ENCODE results near the gene TET3. TPM values are rescaled to one million over a fixed set of nuclear protein-coding genes. Genes with fewer than 3 reads are reported as not detected.

TET3 gene
- total RNA-seq, 1 experiment from 2014 or later, result 23.3 TPM

- Mint-ChIP-seq H3K27me3 (ENCODE audit: unreplicated experiment) (no peaks in the 10 kb centered on the region), H3K9me3 (ENCODE audit: low read depth, unreplicated experiment) (peaks cover 6% of the 10 kb centered on the region), H3K36me3 (ENCODE audit: insufficient read depth, unreplicated experiment) (peaks cover 61% of the 10 kb centered on the region), H3K27ac (ENCODE audit: unreplicated experiment) (no peak overlapping the region), H3K4me1 (ENCODE audit: low read depth, unreplicated experiment) (peaks cover 61% of the 10 kb centered on the region), H3K4me3 (ENCODE audit: low read depth, unreplicated experiment) (no peak overlapping the region)
- intact Hi-C loops (cut with micrococcal nuclease; ENCODE audit: unreplicated experiment), result no loop called here
- CTCF ChIA-PET, result no interaction called here
- BruUV-seq (replicated peaks), result no TSS peak
- DNase-seq, result no peak
- TF ChIP-seq, protein P1, sequence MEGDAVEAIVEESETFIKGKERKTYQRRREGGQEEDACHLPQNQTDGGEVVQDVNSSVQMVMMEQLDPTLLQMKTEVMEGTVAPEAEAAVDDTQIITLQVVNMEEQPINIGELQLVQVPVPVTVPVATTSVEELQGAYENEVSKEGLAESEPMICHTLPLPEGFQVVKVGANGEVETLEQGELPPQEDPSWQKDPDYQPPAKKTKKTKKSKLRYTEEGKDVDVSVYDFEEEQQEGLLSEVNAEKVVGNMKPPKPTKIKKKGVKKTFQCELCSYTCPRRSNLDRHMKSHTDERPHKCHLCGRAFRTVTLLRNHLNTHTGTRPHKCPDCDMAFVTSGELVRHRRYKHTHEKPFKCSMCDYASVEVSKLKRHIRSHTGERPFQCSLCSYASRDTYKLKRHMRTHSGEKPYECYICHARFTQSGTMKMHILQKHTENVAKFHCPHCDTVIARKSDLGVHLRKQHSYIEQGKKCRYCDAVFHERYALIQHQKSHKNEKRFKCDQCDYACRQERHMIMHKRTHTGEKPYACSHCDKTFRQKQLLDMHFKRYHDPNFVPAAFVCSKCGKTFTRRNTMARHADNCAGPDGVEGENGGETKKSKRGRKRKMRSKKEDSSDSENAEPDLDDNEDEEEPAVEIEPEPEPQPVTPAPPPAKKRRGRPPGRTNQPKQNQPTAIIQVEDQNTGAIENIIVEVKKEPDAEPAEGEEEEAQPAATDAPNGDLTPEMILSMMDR (IDR thresholded peaks at IDR 0.05; ENCODE audit: unreplicated experiment), result no peak
Observed at GRCh38 chr2:73990531-73990930, 5.8 kb downstream of the TET3 start.

DNA sequence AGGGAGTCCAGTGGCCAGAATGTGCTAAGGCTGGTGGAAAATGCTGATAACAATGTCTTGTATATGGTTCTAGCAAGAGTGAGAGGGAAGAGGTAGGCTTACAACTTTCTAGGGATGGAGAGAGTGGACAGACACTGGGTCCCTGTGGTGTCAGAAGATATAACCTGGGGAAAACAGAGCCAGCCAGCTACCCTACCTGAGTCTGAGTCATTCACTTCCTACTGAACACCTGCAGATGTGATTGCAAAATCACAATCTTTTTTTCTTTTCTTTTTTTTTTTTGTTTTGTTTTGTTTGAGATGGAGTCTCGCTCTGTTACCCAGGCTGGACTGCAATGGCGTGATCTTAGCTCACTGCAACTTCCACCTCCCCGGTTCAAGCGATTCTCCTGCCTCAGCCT, 7.3 kb downstream of the TET3 start:
- H3K27me3 Mint-ChIP-seq (ENCODE audit: unreplicated experiment), result no peaks in the 10 kb centered on the region
- intact Hi-C loops (cut with micrococcal nuclease; ENCODE audit: unreplicated experiment), result no loop called here
- no peak overlapping the region for H3K27ac Mint-ChIP-seq (ENCODE audit: unreplicated experiment)
- DNase-seq, result no peak
- CTCF ChIA-PET, result interaction anchor here (0.7 kb wide), 1 partner anchor 145 kb away, joined by 4 read pairs; no protein-coding TSS in a partner anchor
- H3K9me3 Mint-ChIP-seq (ENCODE audit: low read depth, unreplicated experiment), result peaks cover 6% of the 10 kb centered on the region
- no peak overlapping the region for H3K4me3 Mint-ChIP-seq (ENCODE audit: low read depth, unreplicated experiment)
- peaks cover 52% of the 10 kb centered on the region for H3K4me1 Mint-ChIP-seq (ENCODE audit: low read depth, unreplicated experiment)
- TF ChIP-seq, protein P1 (IDR thresholded peaks at IDR 0.05; ENCODE audit: unreplicated experiment), result no peak
- BruUV-seq (replicated peaks), result no TSS peak
- H3K36me3 Mint-ChIP-seq (ENCODE audit: insufficient read depth, unreplicated experiment), result peaks cover 46% of the 10 kb centered on the region

- no TSS peak for BruUV-seq (replicated peaks)
- peaks cover 33% of the 10 kb centered on the region for H3K36me3 Mint-ChIP-seq (ENCODE audit: insufficient read depth, unreplicated experiment)
- H3K4me1 Mint-ChIP-seq (ENCODE audit: low read depth, unreplicated experiment), result peaks cover 47% of the 10 kb centered on the region
- no peak for DNase-seq
- TF ChIP-seq, protein P1 (IDR thresholded peaks at IDR 0.05; ENCODE audit: unreplicated experiment), result no peak
- H3K9me3 Mint-ChIP-seq (ENCODE audit: low read depth, unreplicated experiment), result peaks cover 6% of the 10 kb centered on the region
- no peak overlapping the region for H3K27ac Mint-ChIP-seq (ENCODE audit: unreplicated experiment)
- H3K27me3 Mint-ChIP-seq (ENCODE audit: unreplicated experiment), result no peaks in the 10 kb centered on the region
- intact Hi-C loops (cut with micrococcal nuclease; ENCODE audit: unreplicated experiment), result no loop called here
- H3K4me3 Mint-ChIP-seq (ENCODE audit: low read depth, unreplicated experiment), result no peak overlapping the region
- CTCF ChIA-PET, result interaction anchor here (0.5 kb wide), 2 partner anchors 25 to 90 kb away, joined by 4 read pairs; no protein-coding TSS in a partner anchor
Observed at GRCh38 chr2:73993376-73993775, 8.7 kb downstream of the TET3 start.

GRCh38 chr2:73993778-73994177, 9.1 kb downstream of the TET3 start:
- Mint-ChIP-seq H3K27me3 (ENCODE audit: unreplicated experiment) (no peaks in the 10 kb centered on the region), H3K9me3 (ENCODE audit: low read depth, unreplicated experiment) (peaks cover 6% of the 10 kb centered on the region), H3K4me3 (ENCODE audit: low read depth, unreplicated experiment) (no peak overlapping the region), H3K4me1 (ENCODE audit: low read depth, unreplicated experiment) (peaks cover 47% of the 10 kb centered on the region), H3K27ac (ENCODE audit: unreplicated experiment) (no peak overlapping the region), H3K36me3 (ENCODE audit: insufficient read depth, unreplicated experiment) (peaks cover 29% of the 10 kb centered on the region)
- DNase-seq, result no peak
- no TSS peak for BruUV-seq (replicated peaks)
- intact Hi-C loops (cut with micrococcal nuclease; ENCODE audit: unreplicated experiment), result no loop called here
- TF ChIP-seq, protein P1 (IDR thresholded peaks at IDR 0.05; ENCODE audit: unreplicated experiment), result no peak
- CTCF ChIA-PET, result interaction anchor here (0.5 kb wide), 2 partner anchors 25 to 90 kb away, joined by 4 read pairs; no protein-coding TSS in a partner anchor

All from Calu3 (cell line).